Astrocyte (in vitro differentiated cells and primary cell): Measurements from ENCODE around the gene STYXL2. TPM values are rescaled to one million over a fixed set of nuclear protein-coding genes. Genes with fewer than 3 reads are reported as not detected.

Experiments used
- DNase-seq: peaks from one replicate; pipeline ENCODE4 v3.0.0-alpha.2; 2010; ENCODE audit warnings: low read depth
- FAIRE-seq: peaks from 2 replicates; lab custom pipeline; 2011; peaks lifted over from hg19 to GRCh38; lab: Jason Lieb, UNC
- H2AFZ ChIP-seq: 2 replicates; pipeline ENCODE4 v1.6.0; 2012; ENCODE audit warnings: low read depth, low read length, inconsistent platforms
- H3K27ac ChIP-seq: 2 replicates; pipeline ENCODE4 v1.5.1; 2011; ENCODE audit warnings: low read depth, low read length, inconsistent platforms
- H3K27me3 ChIP-seq: 2 replicates; pipeline ENCODE4 v1.6.0; 2011; ENCODE audit warnings: low read length, inconsistent platforms; ENCODE audit not compliant: insufficient read depth
- H3K36me3 ChIP-seq: 2 replicates; pipeline ENCODE4 v1.5.1; 2011; ENCODE audit warnings: low read length, inconsistent platforms; ENCODE audit not compliant: insufficient read depth
- H3K4me1 ChIP-seq: 2 replicates; pipeline ENCODE4 v1.5.1; 2011; ENCODE audit warnings: low read length, inconsistent platforms; ENCODE audit not compliant: insufficient read depth
- H3K4me2 ChIP-seq: 2 replicates; pipeline ENCODE4 v1.6.0; 2012; ENCODE audit warnings: low read length, inconsistent platforms
- H3K4me3 ChIP-seq: 2 replicates; pipeline ENCODE4 v1.5.1; 2011; ENCODE audit warnings: low read depth, mild to moderate bottlenecking, low read length, inconsistent platforms; ENCODE audit not compliant: insufficient read depth
- H3K79me2 ChIP-seq: 2 replicates; pipeline ENCODE4 v1.6.0; 2012; ENCODE audit warnings: mild to moderate bottlenecking, low read length, inconsistent platforms; ENCODE audit not compliant: insufficient read depth
- H3K9ac ChIP-seq: 2 replicates; pipeline ENCODE4 v1.6.0; 2012; ENCODE audit warnings: mild to moderate bottlenecking, low read length, inconsistent platforms
- H3K9me3 ChIP-seq: 2 replicates; pipeline ENCODE4 v1.5.1; 2012; ENCODE audit warnings: low read depth, mild to moderate bottlenecking, low read length, inconsistent platforms; ENCODE audit not compliant: insufficient read depth
- H4K20me1 ChIP-seq: 2 replicates; pipeline ENCODE4 v1.6.0; 2012; ENCODE audit warnings: low read length, inconsistent platforms; ENCODE audit not compliant: insufficient read depth
- H3K27ac Mint-ChIP-seq: one replicate; pipeline ENCODE4 v1.8.0; 2021; ENCODE audit warnings: mild to moderate bottlenecking, mixed read lengths; ENCODE audit not compliant: unreplicated experiment
- H3K27me3 Mint-ChIP-seq: one replicate; pipeline ENCODE4 v1.8.0; 2021; ENCODE audit warnings: low read depth, mixed read lengths; ENCODE audit not compliant: unreplicated experiment
- H3K36me3 Mint-ChIP-seq: one replicate; pipeline ENCODE4 v1.8.0; 2021; ENCODE audit warnings: low read depth, mixed read lengths; ENCODE audit not compliant: unreplicated experiment
- H3K4me1 Mint-ChIP-seq: one replicate; pipeline ENCODE4 v1.8.0; 2021; ENCODE audit warnings: low read depth, mixed read lengths; ENCODE audit not compliant: unreplicated experiment
- H3K4me3 Mint-ChIP-seq: one replicate; pipeline ENCODE4 v1.8.0; 2021; ENCODE audit warnings: mild to moderate bottlenecking, moderate library complexity, mixed read lengths; ENCODE audit not compliant: unreplicated experiment
- H3K9me3 Mint-ChIP-seq: one replicate; pipeline ENCODE4 v1.8.0; 2021; ENCODE audit warnings: mild to moderate bottlenecking, mixed read lengths; ENCODE audit not compliant: unreplicated experiment
- CTCF ChIP-seq: IDR thresholded peaks from 2 replicates; pipeline ENCODE4 v1.5.1; 2011; ENCODE audit warnings: low read depth, mild to moderate bottlenecking, inconsistent platforms, low read length, moderate library complexity; ENCODE audit not compliant: insufficient read depth
- EZH2 ChIP-seq: IDR thresholded peaks from 2 replicates; pipeline ENCODE4 v1.6.1; 2012; ENCODE audit warnings: mild to moderate bottlenecking, low read length, inconsistent platforms; ENCODE audit not compliant: insufficient read depth
- total RNA-seq: library from RNA; stranded (reverse); gene quantifications from 2 replicates; pipeline ENCODE4 v1.2.1, GENCODE V29; 2021

The STYXL2 gene
- total RNA-seq, 1 donor from 2014 or later, result 0.82 TPM

GRCh38 chr1:167068761-167069160 lies 25.1 kb upstream of the STYXL2 start:
- Histone ChIP-seq H3K4me2 (no peak overlapping the region), H3K9me3 (no peaks in the 10 kb centered on the region), H4K20me1 (no peaks in the 10 kb centered on the region), H3K9ac (no peak overlapping the region), H3K27ac (no peak overlapping the region), H3K36me3 (no peaks in the 10 kb centered on the region), H2AFZ (no peak overlapping the region), H3K4me1 (no peaks in the 10 kb centered on the region), H3K27me3 (peaks cover 10% of the 10 kb centered on the region), H3K4me3 (no peak overlapping the region), H3K79me2 (no peaks in the 10 kb centered on the region)
- no peak overlapping the region for H3K27ac Mint-ChIP-seq
- no peaks in the 10 kb centered on the region for H3K36me3 Mint-ChIP-seq
- no peaks in the 10 kb centered on the region for H3K9me3 Mint-ChIP-seq
- no peak for FAIRE-seq
- no peak for DNase-seq
- no peak overlapping the region for H3K4me3 Mint-ChIP-seq
- H3K27me3 Mint-ChIP-seq, result peaks cover 21% of the 10 kb centered on the region
- TF ChIP-seq EZH2, result no peak
- TF ChIP-seq CTCF, result no peak
- no peaks in the 10 kb centered on the region for H3K4me1 Mint-ChIP-seq

GRCh38 chr1:167071286-167071685 lies 22.6 kb upstream of the STYXL2 start:
- Histone ChIP-seq H3K79me2 (no peaks in the 10 kb centered on the region), H4K20me1 (no peaks in the 10 kb centered on the region), H3K36me3 (no peaks in the 10 kb centered on the region), H3K27me3 (peaks cover 6% of the 10 kb centered on the region), H3K9ac (no peak overlapping the region), H3K27ac (no peak overlapping the region), H3K4me3 (no peak overlapping the region), H3K4me2 (no peak overlapping the region), H2AFZ (no peak overlapping the region), H3K9me3 (no peaks in the 10 kb centered on the region), H3K4me1 (no peaks in the 10 kb centered on the region)
- H3K27me3 Mint-ChIP-seq, result peaks cover 13% of the 10 kb centered on the region
- H3K27ac Mint-ChIP-seq, result no peak overlapping the region
- peaks cover 3% of the 10 kb centered on the region for H3K4me1 Mint-ChIP-seq
- FAIRE-seq, result no peak
- no peaks in the 10 kb centered on the region for H3K36me3 Mint-ChIP-seq
- H3K9me3 Mint-ChIP-seq, result peaks cover 2% of the 10 kb centered on the region
- TF ChIP-seq CTCF, result no peak
- no peak for DNase-seq
- no peak overlapping the region for H3K4me3 Mint-ChIP-seq

GRCh38 chr1:167076136-167076710 lies 17.7 kb upstream of the STYXL2 start:
- no peak overlapping the region for H3K4me3 Mint-ChIP-seq
- FAIRE-seq, result no peak

More at GRCh38 chr1:167076136-167076710, 17.7 kb upstream of the STYXL2 start:
- Mint-ChIP-seq H3K27me3 (peaks cover 20% of the 10 kb centered on the region), H3K4me1 (peaks cover 10% of the 10 kb centered on the region), H3K36me3 (no peaks in the 10 kb centered on the region), H3K9me3 (peaks cover 7% of the 10 kb centered on the region), H3K27ac (no peak overlapping the region)
- no peaks in the 10 kb centered on the region for H3K36me3 ChIP-seq
- DNase-seq, result no peak
- H3K4me2 ChIP-seq, result no peak overlapping the region
- H4K20me1 ChIP-seq, result no peaks in the 10 kb centered on the region
- no peaks in the 10 kb centered on the region for H3K79me2 ChIP-seq
- H2AFZ ChIP-seq, result no peak overlapping the region
- no peak for TF ChIP-seq EZH2
- no peak for TF ChIP-seq CTCF
- H3K9me3 ChIP-seq, result no peaks in the 10 kb centered on the region
- peaks cover 4% of the 10 kb centered on the region for H3K27me3 ChIP-seq
- no peak overlapping the region for H3K9ac ChIP-seq
- no peaks in the 10 kb centered on the region for H3K4me1 ChIP-seq
- no peak overlapping the region for H3K4me3 ChIP-seq
- no peak overlapping the region for H3K27ac ChIP-seq
